Activated T-cell treated with anti-CD3 and anti-CD28 coated beads for 48 hours (primary cell): Measurements from ENCODE around the gene SEPTIN10.

Source experiments
- DNase-seq: peaks from one replicate; pipeline ENCODE4 v3.0.0-alpha.2; 2020; ENCODE audit warnings: low read depth

The SEPTIN10 gene

GRCh38 chr2:109497911-109498870 lies 115.6 kb downstream of the SEPTIN10 start:
- DNase-seq: no peak

- no peak for DNase-seq
Measured at GRCh38 chr2:109497463-109497862, 116.3 kb downstream of the SEPTIN10 start.

- no peak for DNase-seq
Measured at GRCh38 chr2:109494351-109494750, 119.4 kb downstream of the SEPTIN10 start.

- DNase-seq: no peak
Measured at GRCh38 chr2:109493176-109493935, 120.4 kb downstream of the SEPTIN10 start.
